HL-60/S4 treated with phorbol 12-myristate 13-acetate at 8.2 ng/mL for 4 days and 3 days (cell line): ENCODE measurements around the gene TUBGCP3.
"Not testable (repeated sequence)": the region's sequence is repeated elsewhere in the genome, so short reads cannot be mapped to it uniquely, and the experiment has no call there.

ENCODE experiments used
- in situ Hi-C: fragments of 300-500 bp; cut with MboI; formaldehyde crosslinking; loops from 2 replicates; pipeline ENCODE4 v1.15.0; 2022; ENCODE audit warnings: low sequenced_read_pairs

The TUBGCP3 gene

DNA sequence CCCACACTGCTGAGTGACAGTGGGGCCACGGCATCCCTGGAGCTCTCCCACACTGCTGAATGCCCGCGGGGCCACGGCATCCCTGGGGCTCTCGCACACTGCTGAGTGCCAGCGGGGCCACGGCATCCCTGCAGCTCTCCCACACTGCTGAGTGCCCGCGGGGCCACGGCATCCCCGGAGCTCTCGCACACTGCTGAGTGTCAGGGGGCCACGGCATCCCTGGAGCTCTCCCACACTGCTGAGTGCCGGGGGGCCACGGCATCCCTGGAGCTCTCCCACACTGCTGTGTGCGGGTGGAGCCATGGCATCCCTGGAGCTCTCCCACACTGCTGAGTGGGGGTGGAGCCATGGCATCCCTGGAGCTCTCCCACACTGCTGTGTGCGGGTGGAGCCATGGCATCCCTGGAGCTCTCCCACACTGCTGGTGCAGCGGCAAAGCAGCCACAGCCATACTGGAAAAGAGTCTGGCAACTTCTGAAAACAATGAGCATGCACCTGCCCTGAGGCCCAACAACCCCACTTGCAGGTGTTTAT lies 8.6 kb downstream of the TUBGCP3 start:
- in situ Hi-C loops = no loop called here

DNA sequence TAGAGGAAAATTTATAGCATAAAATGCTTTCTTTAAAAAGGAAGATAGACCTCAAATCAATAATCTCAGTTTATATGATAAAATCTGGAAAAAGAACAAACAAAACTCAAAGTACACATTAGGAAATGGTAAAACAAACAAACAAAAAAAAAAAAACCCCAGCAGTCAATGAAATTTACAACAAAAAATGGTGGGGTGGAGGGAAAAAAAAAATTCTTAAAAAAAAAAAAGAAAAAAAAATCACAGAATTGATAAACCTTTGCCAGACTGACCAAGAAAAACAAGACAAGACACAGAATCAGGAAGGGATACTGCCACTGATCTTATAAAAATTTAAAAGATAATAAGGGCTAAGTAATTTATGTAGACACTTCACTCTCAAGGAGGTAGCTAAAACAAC lies 11.2 kb downstream of the TUBGCP3 start:
- in situ Hi-C loops = no loop called here

DNA sequence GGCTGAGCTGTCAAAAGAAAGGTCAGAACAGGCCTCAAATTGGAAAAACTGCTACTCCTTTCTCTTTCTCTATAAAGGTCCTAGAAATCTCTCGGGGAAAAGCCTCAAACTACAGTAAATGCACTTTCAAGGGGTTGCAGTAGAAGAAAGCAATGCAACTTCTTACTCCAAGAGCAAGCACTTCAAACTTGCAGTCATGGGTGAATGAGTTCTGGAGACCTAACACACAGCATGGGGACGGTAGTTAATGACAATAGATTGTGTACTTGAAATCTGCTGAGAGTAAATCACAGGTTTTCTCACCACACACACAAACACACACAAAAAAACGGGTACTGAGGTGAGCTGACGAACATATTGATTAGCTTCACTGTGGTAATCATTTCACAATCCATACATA lies 11.8 kb downstream of the TUBGCP3 start:
- in situ Hi-C loops = no loop called here

DNA sequence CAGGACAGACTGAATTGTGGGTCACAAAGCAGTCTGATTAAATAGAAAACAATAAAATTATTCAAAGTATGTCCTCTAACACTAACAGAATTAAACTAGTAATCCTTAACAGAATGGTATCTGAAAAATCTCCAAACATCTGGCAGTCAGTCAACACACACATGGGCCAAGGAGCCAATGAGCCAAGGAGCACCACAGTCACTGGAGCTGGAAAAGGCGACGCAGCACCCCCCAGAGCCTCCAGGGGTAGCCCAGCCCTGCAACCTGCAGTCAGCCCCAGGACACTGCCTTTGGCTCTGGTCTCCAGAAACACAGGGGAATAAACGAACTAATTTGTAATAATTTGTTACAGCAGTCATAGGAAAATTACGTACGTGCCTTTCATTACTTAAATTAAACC lies 12.3 kb downstream of the TUBGCP3 start:
- in situ Hi-C loops = no loop called here

DNA sequence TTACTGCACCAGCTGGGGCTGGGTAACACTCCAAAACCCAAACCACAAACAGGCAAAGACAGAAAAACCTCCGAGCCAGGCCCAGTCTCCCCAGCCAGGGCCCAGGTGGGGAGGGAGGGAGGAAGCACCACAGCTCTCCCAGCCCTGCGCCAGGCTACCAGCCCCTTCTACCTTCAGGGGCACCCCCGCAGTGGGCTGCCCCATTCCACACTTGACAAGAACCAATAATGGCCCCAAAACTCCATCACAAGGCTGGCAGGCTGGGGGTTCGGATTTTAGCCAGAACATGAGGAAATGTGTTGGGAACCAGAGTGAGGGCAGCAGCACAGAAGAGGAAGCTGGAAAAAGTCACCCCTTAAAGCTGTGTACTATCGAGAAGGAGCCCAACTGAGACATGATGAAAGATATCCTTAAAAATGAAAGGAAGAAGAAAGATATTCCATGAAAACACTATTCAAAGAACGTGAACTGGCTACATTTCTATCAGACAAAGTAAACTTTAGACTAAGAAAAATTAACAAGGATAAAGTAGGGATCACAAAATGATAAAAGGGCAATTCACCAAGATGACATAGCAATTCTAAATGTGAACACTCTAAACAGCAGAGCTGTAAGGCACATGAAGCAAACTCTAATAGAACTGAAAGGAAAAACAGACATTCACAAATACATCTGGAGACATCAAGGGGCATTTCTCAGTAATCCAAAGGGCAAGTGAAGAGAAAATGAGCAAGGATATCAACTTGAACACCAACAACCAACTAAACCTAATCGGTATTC lies 12.9 kb downstream of the TUBGCP3 start:
- in situ Hi-C loops = no loop called here

DNA sequence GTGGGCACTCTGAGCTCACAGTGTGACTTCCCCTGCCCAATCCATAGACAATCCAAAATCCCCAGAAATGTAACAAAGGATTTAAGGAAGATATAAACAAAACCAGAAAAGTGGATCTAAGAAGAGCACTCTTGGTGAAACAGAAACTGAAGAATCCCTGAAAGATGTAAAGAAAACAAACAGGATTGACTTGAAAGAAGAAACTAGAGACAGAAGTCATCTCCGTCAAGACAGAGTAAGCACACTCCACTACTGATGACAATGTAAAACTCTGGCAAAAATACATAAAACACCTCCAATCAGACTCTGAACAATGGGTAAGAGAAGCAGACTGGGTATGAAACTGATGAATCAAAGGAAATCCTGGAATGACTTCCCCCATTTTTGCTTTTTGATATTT lies 13.5 kb downstream of the TUBGCP3 start:
- in situ Hi-C loops = no loop called here

DNA sequence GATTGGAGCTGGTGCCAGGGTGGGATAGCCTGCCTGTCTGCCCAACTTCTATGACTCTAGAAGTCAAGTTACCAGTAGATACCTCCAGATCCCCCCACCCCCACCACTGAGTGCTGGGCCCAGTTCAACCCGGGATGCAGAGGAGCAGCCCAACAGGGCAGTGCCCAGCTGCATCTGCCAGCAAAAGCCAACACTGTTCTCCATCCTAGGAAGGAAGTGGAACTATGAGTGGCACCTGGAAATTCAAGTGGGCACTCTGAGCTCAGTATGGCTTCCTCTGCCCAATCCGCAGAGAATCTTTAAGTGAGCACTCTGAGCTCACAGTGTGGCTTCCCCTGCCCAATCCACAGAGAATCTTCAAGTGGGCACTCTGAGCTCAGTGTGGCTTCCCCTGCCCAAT lies 14.2 kb downstream of the TUBGCP3 start:
- in situ Hi-C loops = no loop called here

DNA sequence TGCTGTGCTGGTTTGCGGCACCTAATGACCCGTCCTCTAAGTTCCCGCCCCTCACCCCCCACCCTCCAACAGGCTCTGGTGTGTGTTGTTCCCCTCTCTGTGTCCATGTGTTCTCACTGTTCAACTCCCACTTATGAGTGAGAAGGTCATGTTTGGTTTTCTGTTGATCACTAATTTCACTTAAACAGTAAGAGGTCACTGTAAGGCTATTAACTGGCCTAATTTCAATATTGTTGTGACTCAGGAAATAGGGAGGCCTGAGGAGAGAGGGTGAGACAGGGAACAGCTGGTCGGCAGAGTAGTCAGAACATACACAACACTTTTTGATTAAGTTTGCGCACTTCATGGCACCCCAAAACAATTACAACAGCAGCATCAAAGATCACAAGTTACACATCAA lies 15.6 kb downstream of the TUBGCP3 start:
- in situ Hi-C loops = no loop called here

DNA sequence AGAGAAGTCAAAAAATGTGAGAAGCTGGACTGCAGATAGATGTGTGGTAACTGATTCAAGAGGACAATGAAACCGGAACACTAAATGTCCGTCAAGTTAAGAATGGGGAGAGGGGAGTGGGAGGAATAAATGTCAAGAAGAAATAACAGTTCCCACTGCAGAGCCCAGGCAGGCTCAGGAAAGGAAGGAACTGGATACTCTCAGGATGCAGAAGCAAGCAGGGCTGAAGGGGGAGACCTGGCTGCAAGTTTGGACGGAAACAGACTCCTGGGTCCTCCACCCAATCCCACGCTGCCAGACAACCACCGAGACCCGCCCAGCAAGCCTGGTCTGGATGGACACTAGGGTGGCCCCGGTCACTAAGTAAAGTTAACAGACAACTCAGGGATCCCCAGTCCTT lies 18.1 kb downstream of the TUBGCP3 start:
- in situ Hi-C loops = no loop called here

DNA sequence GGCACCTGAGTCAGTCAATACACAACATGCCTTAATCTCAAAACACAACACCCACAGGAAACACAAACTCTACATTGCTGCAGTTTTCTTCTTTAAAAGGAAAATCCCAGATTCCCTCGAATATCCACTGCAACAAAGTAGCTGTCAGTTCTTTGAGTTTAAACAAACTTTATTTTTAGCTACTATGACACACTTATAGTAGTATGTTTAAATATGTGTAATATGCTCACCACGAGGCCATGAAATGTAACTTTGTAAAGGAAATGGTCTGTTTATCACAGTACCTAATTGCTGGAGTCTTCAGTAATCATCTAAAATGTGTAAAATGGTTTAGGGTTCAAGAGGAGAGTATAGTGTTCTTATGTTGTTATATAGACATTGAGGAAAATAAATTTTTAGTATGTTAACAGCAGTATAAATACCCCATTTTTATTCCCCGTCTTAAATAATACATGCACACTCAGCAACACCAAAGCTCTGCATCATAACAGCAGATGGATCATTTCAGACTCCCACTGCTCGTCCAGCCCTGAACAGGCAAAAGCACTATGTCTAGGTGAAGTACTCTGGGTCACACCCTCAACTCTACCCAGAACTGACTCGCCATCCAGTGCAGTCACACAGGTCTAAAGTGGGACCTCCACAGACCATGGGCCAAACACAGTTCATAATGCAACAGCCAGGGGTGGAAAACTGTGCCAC lies 20.6 kb downstream of the TUBGCP3 start:
- in situ Hi-C loops = no loop called here

DNA sequence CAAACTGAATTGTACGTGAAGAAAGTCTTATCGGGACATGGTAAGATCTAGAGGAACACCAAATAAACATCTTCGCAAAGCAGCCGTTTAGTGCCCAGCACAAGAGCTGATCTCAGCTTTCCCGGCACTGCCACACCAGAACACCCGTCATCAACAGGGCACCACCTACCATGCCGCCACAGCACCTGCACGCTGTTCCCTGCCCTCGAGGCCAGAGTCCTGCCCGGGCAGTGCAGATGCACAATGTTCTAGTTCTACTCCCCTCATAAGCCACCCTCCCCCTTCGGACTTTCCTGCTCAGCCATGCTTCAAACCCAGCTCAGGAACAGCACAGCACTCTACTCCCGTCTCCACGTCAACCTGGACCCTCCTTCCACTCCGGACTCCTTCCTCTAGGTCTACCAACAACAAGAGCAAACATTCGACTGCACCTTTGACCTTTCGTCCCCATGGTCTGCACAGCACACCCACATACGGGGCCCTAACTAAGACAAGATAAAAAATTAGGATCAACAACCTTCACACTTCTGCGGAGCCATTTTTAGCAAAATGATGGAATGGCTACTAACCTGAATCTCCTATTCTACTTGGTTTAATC lies 25.1 kb downstream of the TUBGCP3 start:
- in situ Hi-C loops = no loop called here

DNA sequence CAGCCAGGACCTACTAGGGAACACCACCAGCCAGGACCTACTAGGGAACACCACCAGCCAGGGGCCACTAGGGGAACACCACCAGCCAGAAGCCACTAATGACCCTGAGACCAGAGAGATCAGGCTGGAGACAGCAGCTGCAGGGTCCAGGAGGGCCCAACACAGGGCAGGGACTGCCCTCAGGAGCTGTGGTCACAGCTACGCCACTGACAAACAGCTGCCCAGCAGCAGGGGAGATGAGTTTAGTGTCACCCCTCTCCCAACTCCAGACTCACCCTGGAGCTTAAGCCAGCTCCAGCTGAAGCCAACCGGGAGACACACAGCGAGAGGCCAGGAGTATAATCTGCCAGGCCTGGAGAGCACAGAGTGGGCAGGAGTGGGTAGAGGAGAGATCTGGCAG lies 25.7 kb downstream of the TUBGCP3 start:
- in situ Hi-C loops = no loop called here

DNA sequence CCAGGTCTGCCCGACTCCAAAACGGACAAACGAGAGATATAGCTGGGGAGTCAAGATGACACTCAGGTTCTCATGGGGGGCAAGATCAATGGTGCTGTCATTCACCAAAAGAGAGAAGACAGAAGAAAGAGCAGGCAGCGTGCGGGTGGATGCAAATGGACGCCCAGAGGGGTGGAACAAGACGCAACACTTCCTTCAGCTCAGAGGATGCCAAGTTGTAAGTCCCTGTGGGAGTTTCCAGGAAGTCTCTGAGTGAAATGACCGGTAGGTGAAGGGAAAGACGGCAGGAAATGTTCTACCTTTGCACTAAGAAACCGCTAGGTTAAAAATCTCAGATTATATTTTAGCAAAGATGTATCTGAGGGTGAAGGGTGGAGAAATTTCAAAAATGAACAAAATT lies 26.5 kb downstream of the TUBGCP3 start:
- in situ Hi-C loops = no loop called here

DNA sequence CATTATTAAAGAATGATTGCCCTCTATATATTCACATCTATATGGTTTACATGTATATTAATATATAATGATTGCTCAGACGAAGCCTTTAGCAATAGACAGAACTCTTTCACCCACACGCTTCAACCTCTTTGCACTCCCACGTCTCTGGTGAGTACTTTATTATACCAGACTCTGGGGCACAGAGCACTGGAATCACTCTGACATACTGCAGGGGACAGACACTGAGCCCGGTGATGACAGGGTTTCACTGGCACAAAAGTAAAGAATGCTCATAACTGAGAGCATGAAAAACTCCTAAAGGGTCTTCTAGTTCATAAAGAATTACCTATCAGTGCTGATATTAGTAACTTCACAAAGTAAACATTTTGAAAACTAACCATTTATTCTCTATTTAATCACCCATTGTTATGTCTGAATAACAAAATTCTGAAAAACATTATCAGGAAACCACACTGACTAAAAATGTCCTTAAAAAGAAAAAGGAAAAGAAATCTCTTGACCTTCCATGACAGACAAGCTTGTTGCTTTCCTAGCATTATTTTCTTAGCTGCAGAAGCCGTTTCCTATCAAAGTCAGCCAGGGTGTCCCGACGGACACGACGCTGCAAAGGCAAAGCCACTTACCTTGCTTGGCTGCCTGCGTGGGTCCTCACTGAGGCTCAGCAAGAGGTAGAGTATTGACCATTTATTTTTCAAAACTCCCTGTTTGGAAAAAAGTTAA lies 29.1 kb downstream of the TUBGCP3 start:
- in situ Hi-C loops = no loop called here

DNA sequence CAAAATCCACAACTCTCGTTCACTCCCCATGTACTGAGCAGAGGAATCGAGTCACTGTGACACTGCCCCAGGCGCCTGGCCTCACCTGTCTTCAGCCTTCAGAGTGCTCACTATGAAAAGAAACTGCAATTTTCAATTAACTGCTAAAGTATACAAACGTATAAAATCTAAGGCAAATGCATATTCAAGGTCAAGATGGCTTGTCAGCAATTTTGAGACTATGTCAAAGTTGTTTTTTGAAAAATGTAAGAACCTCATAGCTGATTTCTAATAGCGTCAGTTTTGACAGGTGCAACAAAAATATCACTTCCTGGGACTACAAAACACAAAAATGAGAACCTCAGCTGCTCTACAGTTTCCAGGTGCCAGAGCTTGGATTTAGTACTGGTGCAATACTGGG lies 31.4 kb downstream of the TUBGCP3 start:
- in situ Hi-C loops = no loop called here

DNA sequence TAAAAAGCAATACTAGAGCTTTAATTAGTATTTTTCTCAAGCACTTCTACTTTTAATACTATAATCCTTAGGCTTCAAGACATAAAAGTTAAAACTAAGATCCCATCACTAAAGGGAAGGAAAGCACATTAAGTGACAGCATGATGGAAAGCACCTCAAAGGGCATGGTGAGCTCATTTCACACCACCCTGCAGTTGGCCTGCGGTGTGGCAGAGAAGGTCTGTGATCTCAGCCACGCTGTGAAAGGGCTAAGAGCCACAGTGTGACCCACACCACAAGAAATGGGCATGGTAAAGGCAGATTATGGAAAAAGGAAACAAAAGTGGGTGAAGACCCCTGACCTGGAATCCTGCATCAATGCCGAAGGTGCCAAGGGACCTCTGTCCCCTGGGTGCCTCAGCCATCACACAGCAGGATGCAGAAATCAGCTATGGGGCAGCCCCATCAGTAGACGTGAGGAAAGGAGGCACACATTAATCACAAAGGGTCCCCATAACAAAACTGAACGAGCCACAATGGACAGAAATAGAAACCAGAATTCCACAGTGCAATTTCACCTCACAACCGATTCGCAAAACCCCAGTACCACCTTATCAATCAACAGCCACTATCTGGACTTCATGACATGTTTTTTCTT lies 33.6 kb downstream of the TUBGCP3 start:
- in situ Hi-C loops = no loop called here

DNA sequence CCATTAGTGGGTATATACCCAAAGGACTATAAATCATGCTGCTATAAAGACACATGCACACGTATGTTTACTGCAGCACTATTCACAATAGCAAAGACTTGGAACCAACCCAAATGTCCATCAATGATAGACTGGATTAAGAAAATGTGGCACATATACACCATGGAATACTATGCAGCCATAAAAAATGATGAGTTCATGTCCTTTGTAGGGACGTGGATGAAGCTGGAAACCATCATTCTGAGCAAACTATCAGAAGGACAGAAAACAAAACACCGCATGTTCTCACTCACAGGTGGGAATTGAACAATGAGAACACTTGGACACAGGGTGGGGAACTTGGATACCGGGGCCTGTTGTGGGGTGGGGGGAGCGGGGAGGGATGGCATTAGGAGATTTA lies 39.0 kb downstream of the TUBGCP3 start:
- in situ Hi-C loops = not testable (repeated sequence)

DNA sequence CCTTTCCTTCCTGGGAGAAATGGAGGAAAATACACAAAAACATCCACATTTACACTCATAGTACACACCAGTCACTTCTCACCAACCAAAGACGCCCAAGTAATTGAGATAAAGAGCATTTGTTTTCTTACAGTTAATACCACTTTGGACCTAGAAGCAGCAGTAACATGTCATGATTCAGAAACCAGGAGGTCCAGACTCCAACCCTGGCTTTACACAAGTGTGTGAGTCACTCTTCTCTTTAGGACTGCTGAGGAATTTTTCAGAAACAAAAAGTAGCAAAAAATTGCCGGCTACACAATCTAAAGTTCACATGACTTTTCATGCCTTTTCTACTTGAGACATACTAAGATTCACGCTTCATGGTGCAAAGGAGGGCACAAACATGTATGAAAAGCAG lies 42.1 kb downstream of the TUBGCP3 start:
- in situ Hi-C loops = no loop called here

DNA sequence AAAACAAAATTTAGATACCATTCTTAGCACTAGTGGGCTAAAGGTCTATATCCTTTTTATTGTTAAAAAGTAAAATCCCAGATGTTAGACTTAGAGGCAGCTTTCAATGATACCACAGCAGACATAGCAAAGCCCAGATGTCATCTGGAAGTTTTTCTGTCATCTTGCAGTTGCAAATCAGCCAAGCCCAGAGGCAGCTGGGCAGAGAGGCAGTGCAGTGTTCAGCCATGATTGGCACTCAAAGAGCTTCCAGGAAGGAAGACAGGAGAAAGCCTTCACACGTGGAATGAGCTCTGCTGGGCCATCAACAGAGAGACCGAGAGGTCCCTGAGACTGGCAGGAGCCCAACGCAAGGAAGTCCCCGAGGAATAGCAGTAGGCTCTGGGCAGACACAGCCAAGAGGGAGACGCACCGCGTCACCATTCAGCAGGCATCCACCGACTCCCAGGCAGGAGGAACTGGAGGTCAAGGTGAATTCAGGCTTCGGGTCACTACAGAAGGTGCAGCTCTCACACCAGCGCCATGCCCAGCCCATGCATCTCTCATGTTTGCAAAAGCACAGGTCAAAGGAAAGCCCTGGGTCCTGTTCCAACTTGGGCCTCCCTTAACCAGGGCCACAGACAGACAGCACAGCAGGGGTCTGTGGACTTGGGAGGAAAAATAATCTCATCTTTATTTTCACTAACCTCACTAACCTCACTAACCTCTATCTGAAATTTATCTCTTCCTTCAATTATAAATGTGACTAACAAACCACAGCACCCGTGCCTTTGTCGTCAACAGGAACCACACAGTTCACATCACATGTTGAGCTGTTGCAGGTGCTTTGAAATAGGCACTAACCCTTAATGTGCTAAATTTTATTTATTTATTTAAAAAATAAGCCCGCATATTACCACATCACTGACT lies 54.9 kb downstream of the TUBGCP3 start:
- in situ Hi-C loops = no loop called here

DNA sequence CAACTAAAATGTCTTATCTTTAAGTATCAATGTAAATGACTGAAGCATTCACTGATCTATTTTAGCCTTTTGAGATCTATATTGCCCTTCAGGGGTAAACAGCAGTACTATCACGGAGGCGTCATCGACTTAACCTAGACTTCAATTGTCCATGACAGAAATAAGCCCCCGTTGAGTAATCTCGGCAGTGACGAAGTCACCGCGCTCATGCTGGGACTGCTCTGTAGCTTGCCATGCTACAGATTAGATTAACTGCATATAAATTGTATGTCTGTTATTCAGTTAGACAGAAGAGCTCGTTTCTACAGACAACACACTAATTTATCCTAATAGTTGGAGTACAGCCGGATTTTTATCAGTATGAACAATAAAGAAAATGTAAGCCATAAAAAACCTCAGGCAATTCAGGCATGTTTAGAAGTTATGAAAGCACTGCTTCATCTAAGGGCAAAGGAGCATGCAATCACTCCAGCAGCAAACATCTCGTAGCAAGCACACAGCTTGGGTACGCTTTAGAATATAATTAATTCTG lies 56.6 kb downstream of the TUBGCP3 start:
- in situ Hi-C loops = no loop called here
